GM23338 (cell line): Measurements from ENCODE around the gene CCDC177. TPM values are rescaled to one million over a fixed set of nuclear protein-coding genes. Genes with fewer than 3 reads are reported as not detected.
A peak's percentile ranks its signal among the peaks of the same experiment; 100 is the strongest.

ENCODE experiments used
- ATAC-seq: fragments of 200-7000 bp; cut with Tn5 transposase; 3 replicates; pipeline ENCODE4 v1.9.1; 2020
- DNase-seq: peaks from one replicate; pipeline ENCODE4 v3.0.0-alpha.2; 2015; ENCODE audit warnings: low spot score
- H2AFZ ChIP-seq: fragments of 200-600 bp; sonication (generic); 2 replicates; pipeline ENCODE4 v1.8.0; 2016; ENCODE audit warnings: antibody characterized with exemption, mild to moderate bottlenecking, moderate library complexity
- H3F3A ChIP-seq: fragments of 200-600 bp; sonication (generic); replicated peaks from 2 replicates; pipeline ENCODE4 v1.8.0; 2017; ENCODE audit warnings: antibody characterized with exemption, mixed run types, low read depth
- H3K27ac ChIP-seq: fragments of 200-600 bp; sonication (generic); 2 replicates; pipeline ENCODE4 v1.6.1; 2016; ENCODE audit warnings: low read depth
- H3K27me3 ChIP-seq: fragments of 200-600 bp; sonication (generic); 2 replicates; pipeline ENCODE4 v1.8.0; 2016; ENCODE audit warnings: mild to moderate bottlenecking, mixed run types, moderate library complexity; ENCODE audit not compliant: insufficient read depth
- H3K36me3 ChIP-seq: fragments of 200-600 bp; sonication (generic); 2 replicates; pipeline ENCODE4 v1.8.0; 2016; ENCODE audit warnings: mild to moderate bottlenecking; ENCODE audit not compliant: insufficient read depth
- H3K4me1 ChIP-seq: fragments of 200-600 bp; sonication (generic); 2 replicates; pipeline ENCODE4 v1.8.0; 2016; ENCODE audit warnings: mild to moderate bottlenecking, moderate library complexity; ENCODE audit not compliant: insufficient read depth
- H3K4me2 ChIP-seq: fragments of 200-600 bp; sonication (generic); 2 replicates; pipeline ENCODE4 v1.7.1; 2017; ENCODE audit warnings: mixed run types
- H3K4me3 ChIP-seq: fragments of 200-600 bp; sonication (generic); 2 replicates; pipeline ENCODE4 v1.6.1; 2016; ENCODE audit warnings: mixed run types
- H3K79me2 ChIP-seq: fragments of 200-600 bp; sonication (generic); replicated peaks from 2 replicates; pipeline ENCODE4 v1.8.0; 2017; ENCODE audit warnings: mild to moderate bottlenecking; ENCODE audit not compliant: insufficient read depth
- H3K9me2 ChIP-seq: fragments of 200-600 bp; sonication (generic); 2 replicates; pipeline ENCODE4 v1.8.0; 2017; ENCODE audit not compliant: insufficient read depth
- H4K20me1 ChIP-seq: fragments of 200-600 bp; sonication (generic); replicated peaks from 2 replicates; pipeline ENCODE4 v1.8.0; 2017; ENCODE audit warnings: mild to moderate bottlenecking; ENCODE audit not compliant: insufficient read depth
- H3K27ac Mint-ChIP-seq: 2 replicates; pipeline ENCODE4 v1.8.0; 2020; ENCODE audit warnings: inconsistent platforms, mild to moderate bottlenecking, moderate library complexity, mixed read lengths
- H3K27me3 Mint-ChIP-seq: 3 replicates; pipeline ENCODE4 v1.8.0; 2022; ENCODE audit warnings: low read depth, mild to moderate bottlenecking, moderate library complexity, mixed read lengths, inconsistent platforms; ENCODE audit not compliant: insufficient read depth, poor library complexity
- H3K36me3 Mint-ChIP-seq: 3 replicates; pipeline ENCODE4 v1.8.0; 2021; ENCODE audit warnings: low read depth, mild to moderate bottlenecking, inconsistent platforms, moderate library complexity, mixed read lengths
- H3K4me1 Mint-ChIP-seq: 3 replicates; pipeline ENCODE4 v1.8.0; 2020; ENCODE audit warnings: mild to moderate bottlenecking, inconsistent platforms, mixed read lengths
- H3K4me3 Mint-ChIP-seq: 3 replicates; pipeline ENCODE4 v1.8.0; 2021; ENCODE audit warnings: moderate library complexity, mild to moderate bottlenecking, inconsistent platforms, mixed read lengths
- H3K9me3 Mint-ChIP-seq: 3 replicates; pipeline ENCODE4 v1.8.0; 2020; ENCODE audit warnings: moderate library complexity, mild to moderate bottlenecking, inconsistent platforms, mixed read lengths
- CREB1 ChIP-seq: fragments of 250-450 bp; sonication (Bioruptor Pico); IDR thresholded peaks from 2 replicates; pipeline ENCODE4 v1.5.0; 2020; ENCODE audit warnings: low read depth, mild to moderate bottlenecking, moderate library complexity
- CTCF ChIP-seq, 2 experiments: fragments of 200-600 bp in 1 of 2; sonication (generic) in 1 of 2; conservative IDR thresholded peaks; 2 replicates each; pipeline versions ENCODE4 v1.5.1 to v1.6.1; 2016 to 2017; ENCODE audit warnings: antibody characterized with exemption in 2 of 2, low read depth in 2 of 2, mild to moderate bottlenecking in 2 of 2, moderate library complexity in 1 of 2
- EZH2phosphoT487 ChIP-seq: fragments of 200-600 bp; sonication (generic); IDR thresholded peaks from one replicate; pipeline ENCODE4 v1.8.1; 2018; ENCODE audit warnings: antibody characterized with exemption; ENCODE audit not compliant: unreplicated experiment
- JUNB ChIP-seq: IDR thresholded peaks from one replicate; pipeline ENCODE4 v1.6.1; 2016; ENCODE audit warnings: antibody characterized with exemption; ENCODE audit not compliant: unreplicated experiment
- POLR2AphosphoS5 ChIP-seq: IDR thresholded peaks from 2 replicates; pipeline ENCODE4 v1.6.1; 2016; ENCODE audit warnings: antibody characterized with exemption, low read depth
- REST ChIP-seq: IDR thresholded peaks from one replicate; pipeline ENCODE4 v1.6.1; 2018; ENCODE audit warnings: antibody characterized with exemption; ENCODE audit not compliant: unreplicated experiment
- ZNF331 ChIP-seq: fragments of 250-450 bp; sonication (Bioruptor Pico); IDR thresholded peaks from 2 replicates; pipeline ENCODE4 v1.5.0; 2020; ENCODE audit warnings: low read depth, mild to moderate bottlenecking, moderate library complexity
- polyA plus RNA-seq: library from polyadenylated mRNA; unstranded; fragments of >200 nt; fragmentation: Nextera tagmentation; extraction: Ambion mirVana; gene quantifications from 2 replicates; pipeline ENCODE4 v1.2.1, GENCODE V29; 2016
- total RNA-seq: library from RNA; depleted of rRNA; stranded (reverse); fragments of >200 nt; shearing (Covaris generic); gene quantifications from 2 replicates; pipeline ENCODE4 v1.2.3, GENCODE V29; 2014

Gene CCDC177
- total and polyA plus RNA-seq, 2 experiments from 2014 or later = 0.18 to 1.7 TPM

- peak overlapping the region; percentile 87 for H3K4me2 ChIP-seq
- 0 out of 2 replicates have a peak, but pooled peaks cover 10% of the 10 kb centered on the region for H3K9me2 ChIP-seq
- no peaks in the 10 kb centered on the region for H3K4me1 ChIP-seq
- peak; percentile 81 to 83 for TF ChIP-seq CTCF (conservative IDR thresholded peaks at IDR 0.05; ENCODE audit: low read depth in 2 of 2)
- TF ChIP-seq CREB1 (CRISPR knock-in tag) = 0 out of 2 replicates have a peak, but pooled peaks have one; percentile 29
- no peak for TF ChIP-seq EZH2phosphoT487
- no peaks in the 10 kb centered on the region for H4K20me1 ChIP-seq
- H3K27me3 ChIP-seq = peaks cover 20% of the 10 kb centered on the region; the same call in 1 of the 2 replicates
- H3K4me1 Mint-ChIP-seq = peaks cover 20% of the 10 kb centered on the region
- H3K27ac ChIP-seq = no peak overlapping the region
- no peaks in the 10 kb centered on the region for H3K79me2 ChIP-seq
- no peaks in the 10 kb centered on the region for H3K36me3 ChIP-seq
- H2AFZ ChIP-seq = peak overlapping the region; percentile 99
- peaks cover 5% of the 10 kb centered on the region for H3K9me3 Mint-ChIP-seq
- no peak overlapping the region for H3K27ac Mint-ChIP-seq
- H3K27me3 Mint-ChIP-seq = peaks cover 10% of the 10 kb centered on the region
- H3K4me3 ChIP-seq = peak overlapping the region; percentile 69
- H3K36me3 Mint-ChIP-seq = no peaks in the 10 kb centered on the region
- ATAC-seq = peak; percentile 94
- peak overlapping the region; percentile 77 for H3K4me3 Mint-ChIP-seq
- no peaks in the 10 kb centered on the region for H3F3A ChIP-seq
- DNase-seq = peak; percentile 90
These were observed 26.8 kb downstream of the CCDC177 start for GRCh38 chr14:69547701-69548348.

- Histone ChIP-seq H4K20me1 (no peaks in the 10 kb centered on the region), H3K9me2 (0 out of 2 replicates have a peak, but pooled peaks cover 10% of the 10 kb centered on the region), H3K27ac (no peak overlapping the region), H3F3A (no peaks in the 10 kb centered on the region), H3K27me3 (peaks cover 16% of the 10 kb centered on the region; the same call in 1 of the 2 replicates), H3K79me2 (no peaks in the 10 kb centered on the region), H3K4me1 (no peaks in the 10 kb centered on the region), H3K4me3 (no peak overlapping the region), H2AFZ (peak overlapping the region; percentile 59), H3K4me2 (no peak overlapping the region), H3K36me3 (no peaks in the 10 kb centered on the region)
- H3K9me3 Mint-ChIP-seq = peaks cover 5% of the 10 kb centered on the region
- peaks cover 4% of the 10 kb centered on the region; the same call in 1 of the 3 replicates for H3K4me1 Mint-ChIP-seq
- no peak overlapping the region for H3K4me3 Mint-ChIP-seq
- H3K27me3 Mint-ChIP-seq = peaks cover 6% of the 10 kb centered on the region
- DNase-seq (peak; percentile 64), ATAC-seq (no peak)
- H3K27ac Mint-ChIP-seq = no peak overlapping the region
- no peaks in the 10 kb centered on the region for H3K36me3 Mint-ChIP-seq
- TF ChIP-seq CTCF (conservative IDR thresholded peaks at IDR 0.05; ENCODE audit: low read depth in 2 of 2) (no peak), POLR2AphosphoS5 (no peak), REST (no peak), ZNF331 (CRISPR knock-in tag) (no peak), JUNB (no peak)
These were observed 31.1 kb downstream of the CCDC177 start for GRCh38 chr14:69543341-69544115.
